OCI-LY1 (cell line): ENCODE measurements around the gene ME3.

Experiments used
- EZH2 ChIP-seq: fragments of 200-600 bp; sonication (generic), shearing (Covaris generic); IDR thresholded peaks from 2 replicates; pipeline ENCODE4 v1.8.0; 2017; ENCODE audit warnings: borderline replicate concordance, mixed run types, mild to moderate bottlenecking, antibody characterized with exemption, low read length, moderate library complexity, mixed read lengths
- TF ChIP-seq, protein P1 (sequence below): fragments of 200-600 bp; sonication (generic), shearing (Covaris generic); IDR thresholded peaks from 2 replicates; pipeline ENCODE4 v1.5.1; 2017; ENCODE audit warnings: mild to moderate bottlenecking, antibody characterized with exemption, low read length, moderate library complexity, mixed read lengths

DNA sequence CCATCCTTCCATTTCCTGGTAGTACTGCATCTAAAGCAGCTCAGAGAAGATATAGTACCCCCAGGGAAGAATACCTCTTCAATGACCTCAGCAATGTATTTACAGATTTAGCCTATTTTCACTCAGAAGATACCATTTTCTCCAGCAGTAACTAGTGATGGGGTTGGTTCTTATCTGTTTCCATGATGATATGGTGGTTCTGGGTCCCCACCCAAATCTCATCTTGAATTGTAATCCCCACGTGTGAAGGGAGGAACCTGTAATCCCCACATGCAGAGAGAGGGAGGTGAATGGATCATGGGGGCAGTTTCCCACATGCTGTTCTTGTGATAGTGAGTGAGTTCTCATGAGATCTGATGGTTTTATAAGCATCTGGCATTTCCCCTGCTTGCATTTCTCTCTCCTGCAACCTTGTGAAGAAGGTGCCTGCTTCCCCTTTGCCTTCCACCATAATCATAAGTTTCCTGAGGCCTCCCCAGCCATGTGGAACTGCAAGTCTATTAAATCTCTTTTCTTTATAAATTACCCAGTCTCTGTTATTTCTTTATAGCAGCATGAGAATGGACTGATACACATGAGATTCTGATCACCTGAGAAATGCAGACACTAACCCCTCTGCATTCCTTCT, 158.6 kb downstream of the ME3 start:
- TF ChIP-seq, protein P1, sequence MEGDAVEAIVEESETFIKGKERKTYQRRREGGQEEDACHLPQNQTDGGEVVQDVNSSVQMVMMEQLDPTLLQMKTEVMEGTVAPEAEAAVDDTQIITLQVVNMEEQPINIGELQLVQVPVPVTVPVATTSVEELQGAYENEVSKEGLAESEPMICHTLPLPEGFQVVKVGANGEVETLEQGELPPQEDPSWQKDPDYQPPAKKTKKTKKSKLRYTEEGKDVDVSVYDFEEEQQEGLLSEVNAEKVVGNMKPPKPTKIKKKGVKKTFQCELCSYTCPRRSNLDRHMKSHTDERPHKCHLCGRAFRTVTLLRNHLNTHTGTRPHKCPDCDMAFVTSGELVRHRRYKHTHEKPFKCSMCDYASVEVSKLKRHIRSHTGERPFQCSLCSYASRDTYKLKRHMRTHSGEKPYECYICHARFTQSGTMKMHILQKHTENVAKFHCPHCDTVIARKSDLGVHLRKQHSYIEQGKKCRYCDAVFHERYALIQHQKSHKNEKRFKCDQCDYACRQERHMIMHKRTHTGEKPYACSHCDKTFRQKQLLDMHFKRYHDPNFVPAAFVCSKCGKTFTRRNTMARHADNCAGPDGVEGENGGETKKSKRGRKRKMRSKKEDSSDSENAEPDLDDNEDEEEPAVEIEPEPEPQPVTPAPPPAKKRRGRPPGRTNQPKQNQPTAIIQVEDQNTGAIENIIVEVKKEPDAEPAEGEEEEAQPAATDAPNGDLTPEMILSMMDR = no peak
- TF ChIP-seq EZH2 = no peak
